Loucy (cell line): ENCODE data around the gene TNFRSF19.

ENCODE experiments used
- CTCF ChIP-seq: fragments of 200-600 bp; sonication (generic); conservative IDR thresholded peaks from 2 replicates; pipeline ENCODE4 v1.5.1; 2014; ENCODE audit warnings: mild to moderate bottlenecking, antibody characterized with exemption, low read length
- EZH2phosphoT487 ChIP-seq: fragments of 200-600 bp; IDR thresholded peaks from 2 replicates; pipeline ENCODE4 v1.6.1; 2018; ENCODE audit warnings: antibody characterized with exemption, mild to moderate bottlenecking, moderate library complexity, borderline replicate concordance

- TF ChIP-seq CTCF (no peak), EZH2phosphoT487 (no peak)
Measured at GRCh38 chr13:23560571-23561089, 9.6 kb upstream of the TNFRSF19 start.
